Spleen (tissue), 11 donors: ENCODE data around the gene HIPK2. TPM values are rescaled to one million over a fixed set of nuclear protein-coding genes. Genes with fewer than 3 reads are reported as not detected.

Experiments used
- DNase-seq: peaks from one replicate; pipeline ENCODE4 v3.0.0-alpha.2; 2020
- H3K27ac ChIP-seq, 8 donors: fragments of 200-600 bp; sonication (generic) in 7 of 8; 1 replicate in 4 of 8; 2 replicates in 4 of 8; pipeline versions ENCODE4 v1.5.0 to v1.8.0; 2016 to 2021; ENCODE audit warnings: inconsistent platforms in 4 of 8, mild to moderate bottlenecking in 4 of 8, moderate library complexity in 1 of 8
- H3K27me3 ChIP-seq, 7 donors: fragments of 200-600 bp; sonication (generic) in 6 of 7; replicated peaks in 1 of 7; 1 replicate in 4 of 7; 2 replicates in 3 of 7; pipeline versions ENCODE4 v1.5.0 to v1.8.0; 2016 to 2021; ENCODE audit warnings: inconsistent platforms in 3 of 7, mild to moderate bottlenecking in 1 of 7
- H3K36me3 ChIP-seq, 6 donors: fragments of 200-600 bp; sonication (generic) in 5 of 6; 1 replicate in 4 of 6; 2 replicates in 2 of 6; pipeline versions ENCODE4 v1.5.0 to v1.8.0; 2016 to 2021; ENCODE audit warnings: inconsistent platforms in 2 of 6
- H3K4me1 ChIP-seq, 6 donors: fragments of 200-600 bp; sonication (generic) in 5 of 6; 1 replicate in 3 of 6; 2 replicates in 3 of 6; pipeline versions ENCODE4 v1.5.0 to v1.8.0; 2016 to 2021; ENCODE audit warnings: inconsistent platforms in 3 of 6
- H3K4me3 ChIP-seq, 8 donors: fragments of 200-600 bp; sonication (generic) in 7 of 8; 1 replicate in 4 of 8; 2 replicates in 4 of 8; pipeline versions ENCODE4 v1.5.0 to v1.8.0; 2016 to 2021; ENCODE audit warnings: inconsistent platforms in 4 of 8, mild to moderate bottlenecking in 4 of 8, moderate library complexity in 2 of 8
- H3K9me3 ChIP-seq, 8 donors: fragments of 200-600 bp; sonication (generic) in 7 of 8; 1 replicate in 4 of 8; 2 replicates in 4 of 8; pipeline versions ENCODE4 v1.5.0 to v1.8.0; 2016 to 2021; ENCODE audit warnings: inconsistent platforms in 4 of 8
- CTCF ChIP-seq, 11 experiments: fragments of 200-600 bp in 7 of 11; fragments of 450-650 bp in 4 of 11; sonication (generic) in 4 of 11; IDR thresholded peaks in 8 of 11; conservative IDR thresholded peaks in 3 of 11; 1 replicate in 7 of 11; 2 replicates in 4 of 11; pipeline versions ENCODE4 v1.4.0 to v1.8.0; 2016 to 2021; ENCODE audit warnings: antibody characterized with exemption in 11 of 11, inconsistent platforms in 4 of 11, mild to moderate bottlenecking in 1 of 11
- POLR2A ChIP-seq, 3 donors: fragments of 450-650 bp; IDR thresholded peaks; one replicate each; pipeline ENCODE4 v1.5.1; 2017; ENCODE audit warnings: antibody characterized with exemption in 3 of 3, mild to moderate bottlenecking in 1 of 3
- POLR2AphosphoS5 ChIP-seq, 3 donors: sonication (generic); formaldehyde crosslinking; IDR thresholded peaks; one replicate each; pipeline ENCODE4 v1.5.1; 2017; ENCODE audit warnings: antibody characterized with exemption in 3 of 3
- WGBS, 5 donors: extraction: QIAGEN DNeasy Blood & Tissue Kit in 3 of 5; methylation state at CpG; one replicate each; pipeline versions ENCODE4 v1.1.5 to v1.1.7; 2013 to 2018; 5-methylcytosine and 5-hydroxymethylcytosine counted together
- intact Hi-C: fragments of 100-400 bp; cut with DNase I; formaldehyde crosslinking; loops from one replicate; pipeline ENCODE4 v1.15.0; 2023; ENCODE audit warnings: low total_unique reads
- polyA plus RNA-seq, 3 donors: library from polyadenylated mRNA; stranded (reverse); fragments of 200-250 nt; gene quantifications; one replicate each; pipeline ENCODE4 v1.2.1, GENCODE V29; 2013
- total RNA-seq, 7 donors: library from RNA; depleted of rRNA in 3 of 7; stranded (reverse); fragments of >200 nt in 3 of 7; fragmentation: NEBNext Ultra II Directional in 4 of 7; extraction: Animal tissue kit (Norgen Biotek cat#: 25700) in 4 of 7; gene quantifications; one replicate each; pipeline versions ENCODE4 v1.1.0 to v1.2.1, GENCODE V29; 2016 to 2021
- donor health status: healthy with polysubstance abuse.
- donor health status: DM: no; HTN: no; CAD: no; lungs with moderate emphysema.
- donor health status: DM: no; HTN: no; CAD: no.
- donor health status: Bipolar disorder and iron deficiency.
- donor health status: healthy.
- donor health status: DM: no; HTN: no; CAD: no.
- donor health status: DM: yes; HTN: yes; CAD: no.

HIPK2 gene
- total and polyA plus RNA-seq, 10 donors = 1.7 to 97.5 (median 51.8) TPM

GRCh38 chr7:139817249-139817648 is 39.5 kb upstream of the HIPK2 start:
- no peak for TF ChIP-seq CTCF (IDR thresholded peaks at IDR 0.05 in 8 of 11, conservative IDR thresholded peaks at IDR 0.05 in 3 of 11)
- no peak for TF ChIP-seq POLR2A (IDR thresholded peaks at IDR 0.05)
- no peak for TF ChIP-seq POLR2AphosphoS5 (IDR thresholded peaks at IDR 0.05)
- Histone ChIP-seq H3K4me1 (no peaks in the 10 kb centered on the region), H3K27me3 (no peaks in the 10 kb centered on the region), H3K36me3 (no peaks in the 10 kb centered on the region), H3K4me3 (no peak overlapping the region), H3K9me3 (peaks cover 0 to 16% (median 7%) of the 10 kb centered on the region in 8 donors), H3K27ac (no peak overlapping the region)
- intact Hi-C loops = no loop called here
- no peak for DNase-seq
- WGBS, 5 donors = 93 to 97% (median 94%) methylated on average over 10 of the region's 10 CpGs

- H3K4me1 ChIP-seq = no peaks in the 10 kb centered on the region
- H3K9me3 ChIP-seq = peaks cover 0 to 16% (median 7%) of the 10 kb centered on the region in 8 donors
- WGBS, 5 donors = 76 to 87% (median 77%) methylated on average over 2 of the region's 2 CpGs
- H3K36me3 ChIP-seq = no peaks in the 10 kb centered on the region
- H3K27ac ChIP-seq = no peak overlapping the region
- TF ChIP-seq POLR2A (IDR thresholded peaks at IDR 0.05) (no peak), POLR2AphosphoS5 (IDR thresholded peaks at IDR 0.05) (no peak), CTCF (IDR thresholded peaks at IDR 0.05 in 8 of 11, conservative IDR thresholded peaks at IDR 0.05 in 3 of 11) (no peak)
- H3K4me3 ChIP-seq = no peak overlapping the region
- H3K27me3 ChIP-seq = no peaks in the 10 kb centered on the region
- DNase-seq = no peak
- intact Hi-C loops = no loop called here
Measured at GRCh38 chr7:139813689-139814088, 35.9 kb upstream of the HIPK2 start.

- no peak for TF ChIP-seq POLR2AphosphoS5 (IDR thresholded peaks at IDR 0.05)
- no peak for TF ChIP-seq CTCF (IDR thresholded peaks at IDR 0.05 in 8 of 11, conservative IDR thresholded peaks at IDR 0.05 in 3 of 11)
- TF ChIP-seq POLR2A (IDR thresholded peaks at IDR 0.05) = no peak
- no peak overlapping the region for H3K4me3 ChIP-seq
- whole genome bisulfite sequencing, 5 donors = 76 to 87% (median 84%) methylated on average over 6 of the region's 6 CpGs
- H3K27ac ChIP-seq = no peak overlapping the region
- no peaks in the 10 kb centered on the region for H3K27me3 ChIP-seq
- DNase-seq = no peak
- peaks cover 0 to 16% (median 7%) of the 10 kb centered on the region in 8 donors for H3K9me3 ChIP-seq
- no peaks in the 10 kb centered on the region for H3K4me1 ChIP-seq
- intact Hi-C loops = no loop called here
- no peaks in the 10 kb centered on the region for H3K36me3 ChIP-seq
Measured at GRCh38 chr7:139813151-139813550, 35.4 kb upstream of the HIPK2 start.

GRCh38 chr7:139811066-139811465 is 33.3 kb upstream of the HIPK2 start:
- no peak for DNase-seq
- TF ChIP-seq POLR2AphosphoS5 (IDR thresholded peaks at IDR 0.05) = no peak
- intact Hi-C loops = no loop called here

More at GRCh38 chr7:139811066-139811465, 33.3 kb upstream of the HIPK2 start:
- no peak overlapping the region for H3K4me3 ChIP-seq
- no peaks in the 10 kb centered on the region for H3K36me3 ChIP-seq
- H3K27me3 ChIP-seq = peaks cover 0 to 4% (median 0%) of the 10 kb centered on the region in 7 donors
- H3K27ac ChIP-seq = no peak overlapping the region
- H3K4me1 ChIP-seq = no peaks in the 10 kb centered on the region
- 9 to 31% (median 26%) methylated on average over 2 of the region's 2 CpGs for WGBS, 5 donors
- H3K9me3 ChIP-seq = peaks cover 0 to 5% (median 2%) of the 10 kb centered on the region in 8 donors
